IPS-20b (cell line): ENCODE measurements around the gene INTS6.
A peak's percentile ranks its signal among the peaks of the same experiment; 100 is the strongest.

ENCODE experiments used
- H3K27ac ChIP-seq: one replicate; pipeline ENCODE4 v1.5.1; 2013; ENCODE audit warnings: low read length
- H3K27me3 ChIP-seq: 2 replicates; pipeline ENCODE4 v1.6.1; 2013; ENCODE audit warnings: mild to moderate bottlenecking, low read length, inconsistent platforms; ENCODE audit not compliant: insufficient read depth
- H3K36me3 ChIP-seq: 2 replicates; pipeline ENCODE4 v1.6.1; 2013; ENCODE audit warnings: low read depth, mild to moderate bottlenecking, inconsistent platforms, low read length, moderate library complexity; ENCODE audit not compliant: insufficient read depth
- H3K4me1 ChIP-seq: 2 replicates; pipeline ENCODE4 v1.6.1; 2013; ENCODE audit warnings: mild to moderate bottlenecking, control low read depth, inconsistent platforms, low read length, moderate library complexity; ENCODE audit not compliant: insufficient read depth
- H3K4me3 ChIP-seq: 2 replicates; pipeline ENCODE4 v1.5.1; 2013; ENCODE audit warnings: mild to moderate bottlenecking, low read length, inconsistent platforms
- H3K9ac ChIP-seq: 2 replicates; pipeline ENCODE4 v1.6.1; 2013; ENCODE audit warnings: low read depth, mild to moderate bottlenecking, inconsistent platforms, low read length, moderate library complexity
- H3K9me3 ChIP-seq: 2 replicates; pipeline ENCODE4 v1.6.1; 2013; ENCODE audit warnings: mild to moderate bottlenecking, low read depth, low read length, inconsistent platforms; ENCODE audit not compliant: insufficient read depth

INTS6 gene

GRCh38 chr13:51453959-51454703 lies 1.3 kb upstream of the INTS6 start:
- Histone ChIP-seq H3K9me3 (peaks cover 8% of the 10 kb centered on the region; the same call in 1 of the 2 replicates), H3K36me3 (peaks cover 32% of the 10 kb centered on the region), H3K4me3 (peak overlapping the region; percentile 84), H3K27ac (peak overlapping the region; percentile 74), H3K4me1 (peaks cover 14% of the 10 kb centered on the region), H3K27me3 (no peaks in the 10 kb centered on the region), H3K9ac (peak overlapping the region; percentile 87)

- H3K27me3 ChIP-seq: no peaks in the 10 kb centered on the region
- peaks cover 8% of the 10 kb centered on the region; the same call in 1 of the 2 replicates for H3K9me3 ChIP-seq
- H3K4me1 ChIP-seq: peaks cover 14% of the 10 kb centered on the region
- H3K27ac ChIP-seq: peak overlapping the region; percentile 74
- peak overlapping the region; percentile 84 for H3K4me3 ChIP-seq
- H3K9ac ChIP-seq: peak overlapping the region; percentile 87
- peaks cover 39% of the 10 kb centered on the region for H3K36me3 ChIP-seq
These were observed 547 bp upstream of the INTS6 start for GRCh38 chr13:51453207-51453958.

DNA sequence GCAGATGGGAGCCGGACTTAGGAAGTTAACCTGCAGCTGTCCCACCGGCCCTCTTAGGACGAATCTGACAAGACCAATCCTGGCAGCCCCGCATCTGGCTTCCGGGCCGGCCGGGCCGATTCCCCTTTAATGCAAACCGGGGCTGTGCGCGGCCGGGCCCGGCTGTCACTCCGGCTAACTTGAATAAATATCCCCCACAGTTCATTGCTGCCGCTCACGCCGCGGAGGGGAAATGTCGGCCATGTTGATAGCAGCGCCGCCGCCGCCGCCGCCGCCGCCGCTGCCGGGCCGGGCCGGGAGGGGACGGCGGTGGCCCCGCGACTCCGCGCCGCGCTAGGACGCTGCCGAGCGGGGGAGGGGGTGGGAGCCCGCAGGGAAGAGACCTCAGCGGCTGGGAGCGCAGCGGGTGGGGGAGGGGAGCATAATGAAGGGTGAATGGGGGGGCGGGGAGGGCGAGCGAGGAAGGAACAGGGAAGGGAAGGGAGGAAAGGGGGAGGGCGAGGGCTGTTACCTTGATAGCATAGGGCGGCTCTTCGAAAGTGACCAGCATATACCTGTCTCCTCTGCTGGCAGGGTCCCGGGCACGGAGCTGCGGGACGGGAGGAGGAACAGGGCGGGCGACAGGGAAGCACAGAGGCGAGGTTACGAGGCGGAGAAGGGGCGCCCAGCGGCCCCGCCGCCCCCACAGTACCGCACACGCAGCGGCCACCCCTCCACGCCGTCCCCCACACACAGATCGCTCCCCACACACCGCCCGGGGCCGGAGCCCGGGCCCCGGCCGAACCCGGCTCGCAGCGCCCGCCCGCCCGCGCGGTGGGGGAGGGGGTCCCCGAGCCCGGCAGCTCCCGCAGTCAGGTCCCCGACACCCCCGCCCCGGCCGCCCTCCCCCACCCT lies 1.1 kb downstream of the INTS6 start:
- Histone ChIP-seq H3K36me3 (peaks cover 46% of the 10 kb centered on the region), H3K27me3 (no peaks in the 10 kb centered on the region)

GRCh38 chr13:51451134-51451466 lies 1.7 kb downstream of the INTS6 start:
- peak overlapping the region; percentile 71; the same call in 1 of the 2 replicates for H3K9ac ChIP-seq
- peaks cover 6% of the 10 kb centered on the region; the same call in 1 of the 2 replicates for H3K9me3 ChIP-seq
- peak overlapping the region; percentile 80 for H3K4me3 ChIP-seq
- peaks cover 51% of the 10 kb centered on the region for H3K36me3 ChIP-seq
- no peak overlapping the region for H3K27ac ChIP-seq
- H3K4me1 ChIP-seq: peaks cover 14% of the 10 kb centered on the region
- H3K27me3 ChIP-seq: no peaks in the 10 kb centered on the region

More for the DNA sequence above, 1.1 kb downstream of the INTS6 start:
- Histone ChIP-seq H3K4me1 (peaks cover 14% of the 10 kb centered on the region), H3K27ac (peak overlapping the region; percentile 52), H3K9ac (peak overlapping the region; percentile 92; the same call in 1 of the 2 replicates), H3K4me3 (peak overlapping the region; percentile 80), H3K9me3 (peaks cover 8% of the 10 kb centered on the region; the same call in 1 of the 2 replicates)

DNA sequence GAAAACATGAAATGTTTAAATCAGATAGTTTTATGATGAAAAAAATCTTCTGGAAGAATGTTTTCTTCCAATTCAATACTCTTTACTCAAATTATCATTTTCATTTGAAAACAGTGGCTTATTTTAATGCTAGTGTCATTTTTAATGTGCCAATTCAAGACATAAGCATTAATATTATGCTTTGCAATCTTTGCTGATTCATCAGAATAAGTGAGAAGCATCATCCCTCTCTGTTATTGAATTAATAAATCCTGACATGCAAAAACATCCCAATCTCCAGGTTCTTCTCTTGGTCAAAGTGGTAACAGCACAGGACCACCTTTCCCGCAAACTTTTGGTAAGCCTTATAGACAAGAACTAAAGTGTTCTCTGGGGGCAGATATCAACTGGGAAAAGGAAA lies 3.8 kb downstream of the INTS6 start:
- H3K4me1 ChIP-seq: peaks cover 16% of the 10 kb centered on the region
- no peak overlapping the region for H3K9ac ChIP-seq
- H3K27ac ChIP-seq: no peak overlapping the region
- H3K4me3 ChIP-seq: no peak overlapping the region
- peaks cover 41% of the 10 kb centered on the region for H3K36me3 ChIP-seq
- H3K9me3 ChIP-seq: no peaks in the 10 kb centered on the region
- H3K27me3 ChIP-seq: no peaks in the 10 kb centered on the region

DNA sequence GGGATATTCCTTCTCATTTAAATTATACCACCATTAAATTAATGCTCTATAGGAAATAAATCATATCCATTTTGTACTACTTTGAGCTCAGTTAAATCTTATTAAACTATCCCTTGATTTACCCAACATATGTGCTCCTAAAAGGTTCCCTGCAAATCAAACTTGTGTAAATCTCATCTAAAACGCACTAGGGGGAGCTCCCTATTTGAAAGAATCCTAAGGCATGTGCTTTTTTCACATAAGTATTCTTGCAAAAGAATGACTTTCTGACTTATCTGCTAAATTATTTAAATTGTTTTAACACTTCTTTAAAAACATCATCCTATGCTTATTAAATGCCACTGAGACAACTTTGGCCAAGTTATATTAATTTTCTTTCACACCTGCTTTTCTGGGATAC lies 7.9 kb downstream of the INTS6 start:
- Histone ChIP-seq H3K27ac (no peak overlapping the region), H3K4me1 (0 out of 2 replicates have a peak, but pooled peaks cover 6% of the 10 kb centered on the region), H3K4me3 (no peak overlapping the region), H3K9ac (no peak overlapping the region), H3K27me3 (no peaks in the 10 kb centered on the region), H3K36me3 (peaks cover 39% of the 10 kb centered on the region), H3K9me3 (no peaks in the 10 kb centered on the region)

GRCh38 chr13:51440381-51440780 lies 12.5 kb downstream of the INTS6 start:
- no peaks in the 10 kb centered on the region for H3K9me3 ChIP-seq
- peaks cover 16% of the 10 kb centered on the region; the same call in 1 of the 2 replicates for H3K36me3 ChIP-seq
- H3K9ac ChIP-seq: no peak overlapping the region
- no peak overlapping the region for H3K4me3 ChIP-seq
- H3K4me1 ChIP-seq: 0 out of 2 replicates have a peak, but pooled peaks cover under 1% of the 10 kb centered on the region
- H3K27ac ChIP-seq: no peak overlapping the region
- no peaks in the 10 kb centered on the region for H3K27me3 ChIP-seq

DNA sequence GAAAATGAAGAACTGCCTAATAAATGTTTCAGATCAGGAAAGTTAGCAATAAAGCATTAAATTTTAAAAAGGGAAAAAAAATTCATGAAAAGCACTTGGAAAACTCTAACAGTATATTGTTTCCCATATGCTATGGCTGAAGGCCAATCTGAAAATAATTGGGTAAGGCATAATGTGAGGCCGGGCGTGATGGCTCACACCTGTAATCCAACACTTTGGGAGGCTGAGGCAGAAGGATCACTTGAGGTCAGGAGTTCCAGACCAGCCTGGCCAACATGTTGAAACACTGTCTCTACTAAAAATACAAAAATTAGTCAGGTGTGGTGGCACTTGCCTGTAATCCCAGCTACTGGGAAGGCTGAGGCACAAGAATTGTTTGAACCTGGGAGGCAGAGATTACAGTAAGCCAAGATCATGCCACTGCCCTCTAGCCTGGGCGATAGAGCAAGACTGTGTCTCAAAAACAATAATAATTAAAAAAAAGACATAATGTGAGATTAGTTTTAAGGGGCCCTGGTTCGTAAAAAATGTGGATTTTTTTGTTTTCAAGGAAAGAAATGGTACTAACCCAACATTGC lies 15.2 kb downstream of the INTS6 start:
- H3K4me1 ChIP-seq: no peaks in the 10 kb centered on the region; the same call in 1 of the 2 replicates
- H3K36me3 ChIP-seq: peaks cover 16% of the 10 kb centered on the region; the same call in 1 of the 2 replicates
- no peak overlapping the region for H3K27ac ChIP-seq
- H3K9me3 ChIP-seq: no peaks in the 10 kb centered on the region
- H3K4me3 ChIP-seq: no peak overlapping the region
- H3K9ac ChIP-seq: no peak overlapping the region
- H3K27me3 ChIP-seq: no peaks in the 10 kb centered on the region

DNA sequence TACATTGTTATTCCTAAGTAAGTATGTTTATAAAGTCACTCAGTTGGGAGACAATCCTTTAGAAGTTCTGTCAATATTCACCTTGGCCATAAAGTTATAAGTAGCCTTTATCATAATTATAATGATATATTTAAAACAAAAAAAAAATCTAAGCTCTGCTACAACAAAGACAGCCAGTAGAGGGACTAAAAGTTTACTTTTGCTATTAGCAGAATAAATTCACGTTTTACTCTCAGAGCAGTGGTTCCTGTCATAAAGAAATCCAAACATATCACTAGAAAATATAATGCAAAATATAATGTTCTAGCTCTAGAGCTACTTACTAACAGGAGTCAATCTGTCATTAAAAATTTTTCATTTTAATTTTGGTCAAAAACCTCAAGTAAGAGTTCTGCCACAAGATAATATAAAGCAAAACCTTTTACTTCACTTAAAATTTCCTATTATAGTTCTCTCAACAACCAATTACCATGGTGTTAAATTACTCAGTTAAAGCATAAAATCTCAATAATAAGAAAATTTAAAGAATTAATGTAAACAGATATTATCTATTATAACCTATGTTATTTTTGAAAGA lies 17.7 kb downstream of the INTS6 start:
- Histone ChIP-seq H3K36me3 (peaks cover 10% of the 10 kb centered on the region; the same call in 1 of the 2 replicates), H3K4me1 (peaks cover 8% of the 10 kb centered on the region; the same call in 1 of the 2 replicates), H3K27ac (no peak overlapping the region), H3K4me3 (no peak overlapping the region), H3K27me3 (no peaks in the 10 kb centered on the region), H3K9me3 (no peaks in the 10 kb centered on the region), H3K9ac (no peak overlapping the region)

DNA sequence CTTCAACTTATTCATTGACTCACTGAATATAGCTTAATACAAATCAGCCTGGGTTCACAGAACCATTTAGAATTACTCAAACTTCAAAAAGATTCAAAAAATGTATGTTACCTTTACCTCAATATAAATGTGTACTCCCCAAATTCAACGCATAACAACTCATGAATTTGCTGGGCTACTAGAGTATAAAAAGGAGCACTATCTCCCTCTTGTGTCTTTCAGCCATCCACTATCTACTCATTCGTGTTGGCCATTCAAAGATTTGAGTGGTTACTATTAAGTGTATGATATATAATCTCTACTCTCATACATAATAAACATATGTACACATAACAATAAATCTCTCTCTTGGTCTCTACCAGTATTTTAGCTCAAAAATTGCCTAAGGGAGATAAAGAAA lies 20.3 kb downstream of the INTS6 start:
- no peaks in the 10 kb centered on the region for H3K27me3 ChIP-seq
- no peak overlapping the region for H3K9ac ChIP-seq
- H3K4me1 ChIP-seq: peaks cover 13% of the 10 kb centered on the region; the same call in 1 of the 2 replicates
- H3K36me3 ChIP-seq: peaks cover 21% of the 10 kb centered on the region
- H3K4me3 ChIP-seq: no peak overlapping the region
- no peak overlapping the region for H3K27ac ChIP-seq
- no peaks in the 10 kb centered on the region for H3K9me3 ChIP-seq
